MCF 10A (cell line): ENCODE measurements around the gene PLK1. TPM values are rescaled to one million over a fixed set of nuclear protein-coding genes. Genes with fewer than 3 reads are reported as not detected.
"Not testable (repeated sequence)": the region's sequence is repeated elsewhere in the genome, so short reads cannot be mapped to it uniquely, and the experiment has no call there.

Experiments used
- BruUV-seq: library from RNA; stranded (reverse); fragments of 400-500 nt; replicated peaks from 2 replicates; lab custom pipeline; 2021; lab: Mats Ljungman, UMichigan
- CTCF ChIA-PET: fragments of 300-600 bp; sonication (Branson Sonifier 250); formaldehyde crosslinking; extraction: SDS; loops from one replicate; lab custom pipeline; 2021; ENCODE audit warnings: antibody characterized with exemption, inconsistent platforms; lab: Yijun Ruan, JAX
- POLR2A ChIA-PET: fragments of 300-600, 350-650 bp; sonication (Branson Sonifier 250); formaldehyde crosslinking; extraction: SDS; loops from one replicate; lab custom pipeline; 2020; ENCODE audit warnings: antibody characterized with exemption, inconsistent platforms; lab: Yijun Ruan, JAX
- DNase-seq: peaks from one replicate; pipeline ENCODE4 v3.0.0-alpha.2; 2018; ENCODE audit not compliant: unreplicated experiment
- H3K27ac Mint-ChIP-seq: one replicate; pipeline ENCODE4 v1.8.0; 2022; ENCODE audit warnings: mild to moderate bottlenecking, low read depth, mixed read lengths; ENCODE audit not compliant: unreplicated experiment
- H3K27me3 Mint-ChIP-seq: one replicate; pipeline ENCODE4 v1.8.0; 2022; ENCODE audit warnings: mixed read lengths; ENCODE audit not compliant: insufficient read depth, unreplicated experiment
- H3K36me3 Mint-ChIP-seq: one replicate; pipeline ENCODE4 v1.8.0; 2022; ENCODE audit warnings: mild to moderate bottlenecking, moderate library complexity, mixed read lengths; ENCODE audit not compliant: insufficient read depth, unreplicated experiment
- H3K4me1 Mint-ChIP-seq: one replicate; pipeline ENCODE4 v1.8.0; 2022; ENCODE audit warnings: mixed read lengths; ENCODE audit not compliant: insufficient read depth, unreplicated experiment
- H3K4me3 Mint-ChIP-seq: one replicate; pipeline ENCODE4 v1.8.0; 2022; ENCODE audit warnings: mild to moderate bottlenecking, moderate library complexity, mixed read lengths; ENCODE audit not compliant: unreplicated experiment
- H3K9me3 Mint-ChIP-seq: one replicate; pipeline ENCODE4 v1.8.0; 2022; ENCODE audit warnings: mixed read lengths; ENCODE audit not compliant: unreplicated experiment
- intact Hi-C: fragments of 100-400 bp; cut with micrococcal nuclease; formaldehyde crosslinking; loops from 2 replicates; pipeline ENCODE4 v1.14.1; 2022
- total RNA-seq: library from RNA; stranded (reverse); gene quantifications from 2 replicates; pipeline ENCODE4 v1.2.3, GENCODE V29; 2022
- TF ChIP-seq, protein P1 (sequence below): fragments of 200-600 bp; IDR thresholded peaks from one replicate; pipeline ENCODE4 v1.8.0; 2022; ENCODE audit warnings: antibody characterized with exemption, mild to moderate bottlenecking; ENCODE audit not compliant: unreplicated experiment

Gene PLK1
- total RNA-seq, 1 experiment from 2014 or later, result 74.8 TPM

DNA sequence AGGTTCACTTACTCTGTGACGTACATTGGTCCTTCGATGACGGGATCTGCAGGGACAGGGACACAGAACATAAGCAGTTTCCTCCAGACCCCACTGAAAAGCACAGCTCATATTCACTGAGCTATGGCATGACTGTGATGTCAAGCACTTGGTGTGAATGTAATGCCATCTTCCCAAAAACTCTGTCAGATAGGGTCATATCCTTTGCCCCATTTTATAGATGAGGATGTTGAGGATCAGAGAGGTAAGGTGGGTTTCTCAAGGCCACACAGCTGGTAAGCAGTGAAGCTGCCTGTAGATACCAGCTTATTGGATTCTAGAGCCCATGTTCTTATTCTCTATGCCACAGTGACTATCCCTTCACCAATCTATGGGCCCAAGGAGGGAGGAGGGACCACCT, 31.8 kb downstream of the PLK1 start:
- no TSS peak for BruUV-seq
- H3K4me1 Mint-ChIP-seq, result no peaks in the 10 kb centered on the region
- ChIA-PET POLR2A (no interaction called here), CTCF (interaction anchor here (0.7 kb wide), 1 partner anchor 381 kb away, joined by 4 read pairs; no protein-coding TSS in a partner anchor)
- peaks cover 25% of the 10 kb centered on the region for H3K27me3 Mint-ChIP-seq
- intact Hi-C loops, result no loop called here
- TF ChIP-seq, protein P1, sequence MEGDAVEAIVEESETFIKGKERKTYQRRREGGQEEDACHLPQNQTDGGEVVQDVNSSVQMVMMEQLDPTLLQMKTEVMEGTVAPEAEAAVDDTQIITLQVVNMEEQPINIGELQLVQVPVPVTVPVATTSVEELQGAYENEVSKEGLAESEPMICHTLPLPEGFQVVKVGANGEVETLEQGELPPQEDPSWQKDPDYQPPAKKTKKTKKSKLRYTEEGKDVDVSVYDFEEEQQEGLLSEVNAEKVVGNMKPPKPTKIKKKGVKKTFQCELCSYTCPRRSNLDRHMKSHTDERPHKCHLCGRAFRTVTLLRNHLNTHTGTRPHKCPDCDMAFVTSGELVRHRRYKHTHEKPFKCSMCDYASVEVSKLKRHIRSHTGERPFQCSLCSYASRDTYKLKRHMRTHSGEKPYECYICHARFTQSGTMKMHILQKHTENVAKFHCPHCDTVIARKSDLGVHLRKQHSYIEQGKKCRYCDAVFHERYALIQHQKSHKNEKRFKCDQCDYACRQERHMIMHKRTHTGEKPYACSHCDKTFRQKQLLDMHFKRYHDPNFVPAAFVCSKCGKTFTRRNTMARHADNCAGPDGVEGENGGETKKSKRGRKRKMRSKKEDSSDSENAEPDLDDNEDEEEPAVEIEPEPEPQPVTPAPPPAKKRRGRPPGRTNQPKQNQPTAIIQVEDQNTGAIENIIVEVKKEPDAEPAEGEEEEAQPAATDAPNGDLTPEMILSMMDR, result no peak
- no peak overlapping the region for H3K27ac Mint-ChIP-seq
- no peaks in the 10 kb centered on the region for H3K9me3 Mint-ChIP-seq
- no peak for DNase-seq
- no peak overlapping the region for H3K4me3 Mint-ChIP-seq
- H3K36me3 Mint-ChIP-seq, result no peaks in the 10 kb centered on the region

DNA sequence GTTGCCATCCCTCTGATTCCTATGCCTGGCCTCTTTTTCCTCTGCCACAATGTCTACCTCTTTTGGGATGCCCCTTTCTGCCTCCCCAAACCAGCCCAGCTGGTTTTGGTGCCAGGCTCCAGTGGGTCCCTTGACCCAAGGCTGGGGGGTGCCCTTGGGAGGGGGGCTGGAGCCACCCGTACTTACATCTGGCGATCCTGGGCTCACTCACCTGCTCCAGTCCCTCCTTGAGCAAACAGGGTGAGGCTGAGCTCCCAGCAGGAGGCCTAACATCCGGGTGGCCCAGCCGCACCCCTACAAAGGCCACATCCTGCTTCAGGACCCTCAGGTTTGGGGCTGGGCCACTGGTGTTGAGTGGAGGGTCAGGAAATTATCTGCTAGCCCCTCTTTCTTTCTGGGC, 33.1 kb downstream of the PLK1 start:
- no peaks in the 10 kb centered on the region for H3K9me3 Mint-ChIP-seq
- peaks cover 30% of the 10 kb centered on the region for H3K27me3 Mint-ChIP-seq
- BruUV-seq, result no TSS peak
- no peak overlapping the region for H3K4me3 Mint-ChIP-seq
- H3K36me3 Mint-ChIP-seq, result no peaks in the 10 kb centered on the region
- no peaks in the 10 kb centered on the region for H3K4me1 Mint-ChIP-seq
- DNase-seq, result no peak
- no peak overlapping the region for H3K27ac Mint-ChIP-seq
- TF ChIP-seq, protein P1, result no peak
- CTCF ChIA-PET, result interaction anchor here (0.6 kb wide), 1 partner anchor 325 kb away, joined by 3 read pairs; no protein-coding TSS in a partner anchor
- intact Hi-C loops, result no loop called here
- POLR2A ChIA-PET, result no interaction called here

DNA sequence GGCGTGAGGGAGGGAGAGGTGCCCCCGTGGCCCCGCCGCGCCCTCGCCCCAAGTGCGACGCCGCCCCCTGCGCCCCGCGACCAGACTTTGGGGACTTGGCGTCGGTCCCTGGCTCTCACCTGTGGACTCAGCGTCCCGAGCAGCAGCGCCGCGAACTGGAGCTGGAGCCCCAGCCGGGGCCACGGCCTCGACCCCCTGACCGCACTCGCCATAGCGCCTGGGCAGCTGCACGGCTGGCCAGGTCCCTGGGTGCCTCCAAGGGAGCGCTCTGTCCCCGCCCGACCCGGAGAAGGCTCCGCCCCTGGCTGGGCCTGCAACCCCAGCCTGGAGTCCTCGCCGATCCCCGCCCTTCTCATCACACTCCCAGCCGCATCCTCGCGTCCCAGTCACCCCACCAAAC, 34.3 kb downstream of the PLK1 start, which contains the start of gene ERN2:
ERN2 (minus strand) TSS at position 247 of the 400 bp plus-strand sequence; CDS start at position 212, 35 bp downstream.
- ChIA-PET CTCF (no interaction called here), POLR2A (no interaction called here)
- Mint-ChIP-seq H3K27ac (no peak within 1 kb of the TSS), H3K36me3 (no peaks in the 10 kb centered on the region), H3K27me3 (peaks cover 42% of the 10 kb centered on the region), H3K4me3 (no peak within 1 kb of the TSS), H3K9me3 (no peaks in the 10 kb centered on the region), H3K4me1 (no peaks in the 10 kb centered on the region)
- DNase-seq, result no peak
- intact Hi-C loops, result no loop called here
- BruUV-seq, result no TSS peak
- TF ChIP-seq, protein P1, result no peak

DNA sequence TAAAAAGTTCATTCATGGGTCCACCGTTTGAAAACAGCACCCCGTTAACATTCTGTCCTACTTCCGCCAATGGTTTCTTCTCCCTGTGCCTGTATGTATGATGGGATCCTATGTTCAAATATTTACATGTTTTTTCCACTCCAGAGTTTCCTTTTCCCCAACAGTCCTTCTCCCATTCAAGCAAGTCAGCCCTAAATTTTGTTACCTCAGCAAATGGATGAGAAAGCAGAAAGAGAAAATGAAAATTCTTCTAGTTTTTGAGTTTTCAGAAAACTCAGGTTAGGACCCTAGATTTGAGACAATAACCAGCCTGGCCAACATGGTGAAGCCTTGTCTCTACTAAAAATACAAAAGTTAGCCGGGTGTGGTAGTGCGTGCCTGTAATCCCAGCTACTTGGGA, 37.8 kb downstream of the PLK1 start:
- ChIA-PET CTCF (interaction anchor here (0.7 kb wide), 1 partner anchor 300 kb away, joined by 5 read pairs; no protein-coding TSS in a partner anchor), POLR2A (no interaction called here)
- intact Hi-C loops, result no loop called here
- no peaks in the 10 kb centered on the region for H3K36me3 Mint-ChIP-seq
- no peaks in the 10 kb centered on the region for H3K9me3 Mint-ChIP-seq
- TF ChIP-seq, protein P1, result no peak
- H3K4me1 Mint-ChIP-seq, result no peaks in the 10 kb centered on the region
- no peak overlapping the region for H3K4me3 Mint-ChIP-seq
- no peak overlapping the region for H3K27ac Mint-ChIP-seq
- BruUV-seq, result no TSS peak
- no peak for DNase-seq
- peaks cover 37% of the 10 kb centered on the region for H3K27me3 Mint-ChIP-seq

DNA sequence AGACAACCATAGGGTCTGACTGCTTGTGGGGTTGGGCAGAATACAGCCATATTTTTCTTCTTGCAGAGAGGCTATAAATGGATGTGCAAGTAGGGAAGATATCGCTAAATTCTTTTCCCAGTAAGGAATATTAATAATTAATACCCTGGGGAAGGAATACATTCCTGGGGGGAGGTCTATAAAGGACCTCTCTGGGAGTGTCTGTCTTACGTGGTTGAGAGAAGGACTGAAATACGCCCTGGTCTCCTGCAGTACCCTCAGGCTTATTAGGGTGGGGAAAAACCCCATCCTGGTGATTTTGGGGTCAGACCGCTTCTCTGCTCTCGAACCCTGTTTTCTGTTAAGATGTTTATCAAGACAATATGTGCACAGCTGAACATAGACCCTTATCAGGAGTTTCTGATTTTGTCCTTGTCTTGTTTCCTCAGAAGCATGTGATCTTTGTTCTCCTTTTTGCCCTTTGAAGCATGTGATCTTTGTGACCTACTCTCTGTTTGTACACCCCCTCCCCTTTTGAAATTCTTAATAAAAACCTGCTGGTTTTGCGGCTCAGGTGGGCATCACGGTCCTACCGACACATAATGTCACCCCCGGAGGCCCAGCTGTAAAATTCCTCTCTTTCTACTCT, 44.0 kb downstream of the PLK1 start:
- POLR2A ChIA-PET, H3K27ac Mint-ChIP-seq, BruUV-seq, H3K4me1 Mint-ChIP-seq, H3K9me3 Mint-ChIP-seq, DNase-seq, intact Hi-C loops, H3K36me3 Mint-ChIP-seq, H3K27me3 Mint-ChIP-seq, H3K4me3 Mint-ChIP-seq: not testable (repeated sequence)
- CTCF ChIA-PET, result interaction anchor here (0.6 to 1.1 kb wide), 3 partner anchors 96 to 337 kb away, joined by 3 read pairs; no protein-coding TSS in a partner anchor
